Parathyroid adenoma (tissue), 2 donors: ENCODE results near the gene OSBPL3.

Experiments used
- H2AFZ ChIP-seq: fragments of 300-600 bp; sonication (generic); one replicate; pipeline ENCODE4 v1.7.0; 2017; ENCODE audit warnings: antibody characterized with exemption, mild to moderate bottlenecking
- H3K27ac ChIP-seq: fragments of 300-600 bp; sonication (generic); one replicate; pipeline ENCODE4 v1.7.0; 2017
- H3K27me3 ChIP-seq: fragments of 300-600 bp; sonication (generic); one replicate; pipeline ENCODE4 v1.7.0; 2017; ENCODE audit warnings: low read length; ENCODE audit not compliant: control insufficient read depth, insufficient read depth
- H3K36me3 ChIP-seq: fragments of 300-600 bp; sonication (generic); one replicate; pipeline ENCODE4 v1.7.0; 2017; ENCODE audit warnings: low read length; ENCODE audit not compliant: control insufficient read depth, insufficient read depth
- H3K4me1 ChIP-seq: fragments of 300-600 bp; sonication (generic); one replicate; pipeline ENCODE4 v1.7.0; 2017; ENCODE audit warnings: control low read depth
- H3K4me2 ChIP-seq: fragments of 300-600 bp; sonication (generic); one replicate; pipeline ENCODE4 v1.7.0; 2017; ENCODE audit warnings: low read length
- H3K4me3 ChIP-seq: fragments of 300-600 bp; sonication (generic); one replicate; pipeline ENCODE4 v1.7.0; 2017; ENCODE audit warnings: low read depth, low read length
- H3K79me2 ChIP-seq: fragments of 300-600 bp; sonication (generic); one replicate; pipeline ENCODE4 v1.7.0; 2017; ENCODE audit warnings: control low read depth
- H3K9ac ChIP-seq: fragments of 300-600 bp; sonication (generic); one replicate; pipeline ENCODE4 v1.7.0; 2017; ENCODE audit warnings: mild to moderate bottlenecking
- H3K9me3 ChIP-seq: fragments of 300-600 bp; sonication (generic); one replicate; pipeline ENCODE4 v1.7.0; 2017; ENCODE audit warnings: low read length; ENCODE audit not compliant: control insufficient read depth
- TF ChIP-seq, protein P1 (sequence below): fragments of 300-600 bp; sonication (generic); IDR thresholded peaks from one replicate; pipeline ENCODE4 v1.7.0; 2017; ENCODE audit warnings: antibody characterized with exemption, mild to moderate bottlenecking
- donor health status: primary hyperparathyroidism.

OSBPL3 gene

GRCh38 chr7:24951441-24951980 lies 28.5 kb downstream of the OSBPL3 start:
- TF ChIP-seq, protein P1, sequence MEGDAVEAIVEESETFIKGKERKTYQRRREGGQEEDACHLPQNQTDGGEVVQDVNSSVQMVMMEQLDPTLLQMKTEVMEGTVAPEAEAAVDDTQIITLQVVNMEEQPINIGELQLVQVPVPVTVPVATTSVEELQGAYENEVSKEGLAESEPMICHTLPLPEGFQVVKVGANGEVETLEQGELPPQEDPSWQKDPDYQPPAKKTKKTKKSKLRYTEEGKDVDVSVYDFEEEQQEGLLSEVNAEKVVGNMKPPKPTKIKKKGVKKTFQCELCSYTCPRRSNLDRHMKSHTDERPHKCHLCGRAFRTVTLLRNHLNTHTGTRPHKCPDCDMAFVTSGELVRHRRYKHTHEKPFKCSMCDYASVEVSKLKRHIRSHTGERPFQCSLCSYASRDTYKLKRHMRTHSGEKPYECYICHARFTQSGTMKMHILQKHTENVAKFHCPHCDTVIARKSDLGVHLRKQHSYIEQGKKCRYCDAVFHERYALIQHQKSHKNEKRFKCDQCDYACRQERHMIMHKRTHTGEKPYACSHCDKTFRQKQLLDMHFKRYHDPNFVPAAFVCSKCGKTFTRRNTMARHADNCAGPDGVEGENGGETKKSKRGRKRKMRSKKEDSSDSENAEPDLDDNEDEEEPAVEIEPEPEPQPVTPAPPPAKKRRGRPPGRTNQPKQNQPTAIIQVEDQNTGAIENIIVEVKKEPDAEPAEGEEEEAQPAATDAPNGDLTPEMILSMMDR, result no peak
- Histone ChIP-seq H3K27ac (no peak overlapping the region), H3K27me3 (no peaks in the 10 kb centered on the region), H3K9ac (no peak overlapping the region), H3K36me3 (no peaks in the 10 kb centered on the region), H3K4me3 (no peak overlapping the region), H3K4me1 (peaks cover 6% of the 10 kb centered on the region), H3K79me2 (peaks cover 20% of the 10 kb centered on the region), H2AFZ (no peak overlapping the region), H3K9me3 (no peaks in the 10 kb centered on the region), H3K4me2 (no peak overlapping the region)

GRCh38 chr7:24949884-24950283 lies 30.1 kb downstream of the OSBPL3 start:
- Histone ChIP-seq H2AFZ (no peak overlapping the region), H3K27ac (no peak overlapping the region), H3K79me2 (peaks cover 33% of the 10 kb centered on the region), H3K9me3 (no peaks in the 10 kb centered on the region), H3K27me3 (no peaks in the 10 kb centered on the region), H3K4me1 (peaks cover 6% of the 10 kb centered on the region), H3K36me3 (no peaks in the 10 kb centered on the region), H3K4me3 (no peak overlapping the region), H3K4me2 (no peak overlapping the region), H3K9ac (no peak overlapping the region)
- TF ChIP-seq, protein P1, result no peak

- TF ChIP-seq, protein P1, result no peak
- H3K27me3 ChIP-seq, result no peaks in the 10 kb centered on the region
- peaks cover 6% of the 10 kb centered on the region for H3K4me1 ChIP-seq
- H3K4me2 ChIP-seq, result no peak overlapping the region
- no peaks in the 10 kb centered on the region for H3K9me3 ChIP-seq
- H3K9ac ChIP-seq, result no peak overlapping the region
- H3K4me3 ChIP-seq, result no peak overlapping the region
- no peak overlapping the region for H3K27ac ChIP-seq
- H3K36me3 ChIP-seq, result no peaks in the 10 kb centered on the region
- peaks cover 33% of the 10 kb centered on the region for H3K79me2 ChIP-seq
- H2AFZ ChIP-seq, result no peak overlapping the region
These were observed 31.2 kb downstream of the OSBPL3 start for GRCh38 chr7:24948739-24949138.

DNA sequence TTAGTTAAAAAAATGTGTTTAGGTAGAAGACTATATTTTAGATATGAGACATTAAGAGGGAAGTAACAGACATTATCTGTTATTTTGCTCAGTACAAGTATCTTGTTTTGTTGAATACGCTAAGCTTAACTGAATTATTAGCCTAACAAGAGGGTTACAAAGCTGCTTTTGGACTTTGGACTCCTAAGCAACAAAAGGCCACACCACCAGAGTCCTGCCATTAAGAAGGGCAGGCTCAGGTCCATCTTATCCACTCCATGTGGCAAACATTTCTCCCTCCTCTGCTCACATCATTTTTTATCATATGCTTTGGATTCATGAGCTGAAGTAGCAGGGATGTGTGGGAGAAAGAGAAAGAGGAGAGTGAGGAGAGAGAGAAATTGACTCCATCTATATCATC lies 33.5 kb downstream of the OSBPL3 start:
- Histone ChIP-seq H3K27ac (no peak overlapping the region), H3K27me3 (no peaks in the 10 kb centered on the region), H3K79me2 (peaks cover 39% of the 10 kb centered on the region), H3K4me1 (peaks cover 6% of the 10 kb centered on the region), H2AFZ (no peak overlapping the region), H3K4me3 (no peak overlapping the region), H3K36me3 (no peaks in the 10 kb centered on the region), H3K9ac (no peak overlapping the region), H3K4me2 (no peak overlapping the region), H3K9me3 (no peaks in the 10 kb centered on the region)
- TF ChIP-seq, protein P1, result no peak

- Histone ChIP-seq H3K9ac (no peak overlapping the region), H3K4me1 (peaks cover 6% of the 10 kb centered on the region), H3K79me2 (peaks cover 39% of the 10 kb centered on the region), H3K4me2 (no peak overlapping the region), H3K27ac (no peak overlapping the region), H2AFZ (no peak overlapping the region), H3K9me3 (no peaks in the 10 kb centered on the region), H3K27me3 (no peaks in the 10 kb centered on the region), H3K4me3 (no peak overlapping the region), H3K36me3 (no peaks in the 10 kb centered on the region)
- TF ChIP-seq, protein P1, result no peak
These were observed 34.1 kb downstream of the OSBPL3 start for GRCh38 chr7:24945899-24946298.
